Esophagus muscularis mucosa (tissue), 4 donors: ENCODE results near the gene ATP1A3. TPM values are rescaled to one million over a fixed set of nuclear protein-coding genes. Genes with fewer than 3 reads are reported as not detected.

ENCODE experiments used
- DNase-seq: peaks from one replicate; pipeline ENCODE4 v3.0.0-alpha.2; 2017; ENCODE audit errors: extremely low spot score
- H3K27ac ChIP-seq, 4 donors: fragments of 200-600 bp; sonication (generic); replicated peaks in 1 of 4; 1 replicate in 3 of 4; 2 replicates in 1 of 4; pipeline ENCODE4 v1.5.1; 2016 to 2019; ENCODE audit warnings: mild to moderate bottlenecking in 1 of 4
- H3K27me3 ChIP-seq, 4 donors: fragments of 200-600 bp; sonication (generic); one replicate each; pipeline versions ENCODE4 v1.5.1 to v1.6.0; 2016 to 2019
- H3K36me3 ChIP-seq, 4 donors: fragments of 200-600 bp; sonication (generic); one replicate each; pipeline ENCODE4 v1.5.1; 2016 to 2019
- H3K4me1 ChIP-seq, 4 donors: fragments of 200-600 bp; sonication (generic); one replicate each; pipeline ENCODE4 v1.5.1; 2016 to 2019
- H3K4me3 ChIP-seq, 4 donors: fragments of 200-600 bp; sonication (generic); 1 replicate in 2 of 4; 2 replicates in 2 of 4; pipeline ENCODE4 v1.5.1; 2016 to 2019; ENCODE audit warnings: mild to moderate bottlenecking in 4 of 4, moderate library complexity in 1 of 4
- H3K9me3 ChIP-seq, 4 donors: fragments of 200-600 bp; sonication (generic); 1 replicate in 3 of 4; 2 replicates in 1 of 4; pipeline ENCODE4 v1.5.1; 2016 to 2019
- CTCF ChIP-seq, 3 experiments: fragments of 200-600 bp in 2 of 3; fragments of 450-650 bp in 1 of 3; sonication (generic) in 2 of 3; IDR thresholded peaks; one replicate each; pipeline ENCODE4 v1.5.1; 2017 to 2019; ENCODE audit warnings: antibody characterized with exemption in 3 of 3, mild to moderate bottlenecking in 2 of 3, moderate library complexity in 1 of 3
- EP300 ChIP-seq: sonication (generic); formaldehyde crosslinking; IDR thresholded peaks from one replicate; pipeline ENCODE4 v1.6.1; 2017; ENCODE audit warnings: antibody characterized with exemption
- POLR2A ChIP-seq: fragments of 450-650 bp; IDR thresholded peaks from one replicate; pipeline ENCODE4 v1.6.1; 2017; ENCODE audit warnings: antibody characterized with exemption, moderate library complexity, mild to moderate bottlenecking, low read depth
- POLR2AphosphoS5 ChIP-seq, 2 donors: sonication (generic); formaldehyde crosslinking; IDR thresholded peaks; one replicate each; pipeline ENCODE4 v1.6.1; 2017; ENCODE audit warnings: antibody characterized with exemption in 2 of 2
- WGBS: methylation state at CpG from one replicate; pipeline ENCODE4 v1.1.5; 2018; 5-methylcytosine and 5-hydroxymethylcytosine counted together
- intact Hi-C: fragments of 100-400 bp; cut with DNase I; formaldehyde crosslinking; loops from one replicate; pipeline ENCODE4 v1.15.1; 2023
- total RNA-seq, 4 donors: library from RNA; depleted of rRNA; stranded (reverse); fragments of >200 nt; gene quantifications; one replicate each; pipeline versions ENCODE4 v1.1.0 to v1.2.1, GENCODE V29; 2016

ATP1A3 gene
- total RNA-seq, 4 donors from 2014 or later: 2.1 to 4.3 (median 3.5) TPM

DNA sequence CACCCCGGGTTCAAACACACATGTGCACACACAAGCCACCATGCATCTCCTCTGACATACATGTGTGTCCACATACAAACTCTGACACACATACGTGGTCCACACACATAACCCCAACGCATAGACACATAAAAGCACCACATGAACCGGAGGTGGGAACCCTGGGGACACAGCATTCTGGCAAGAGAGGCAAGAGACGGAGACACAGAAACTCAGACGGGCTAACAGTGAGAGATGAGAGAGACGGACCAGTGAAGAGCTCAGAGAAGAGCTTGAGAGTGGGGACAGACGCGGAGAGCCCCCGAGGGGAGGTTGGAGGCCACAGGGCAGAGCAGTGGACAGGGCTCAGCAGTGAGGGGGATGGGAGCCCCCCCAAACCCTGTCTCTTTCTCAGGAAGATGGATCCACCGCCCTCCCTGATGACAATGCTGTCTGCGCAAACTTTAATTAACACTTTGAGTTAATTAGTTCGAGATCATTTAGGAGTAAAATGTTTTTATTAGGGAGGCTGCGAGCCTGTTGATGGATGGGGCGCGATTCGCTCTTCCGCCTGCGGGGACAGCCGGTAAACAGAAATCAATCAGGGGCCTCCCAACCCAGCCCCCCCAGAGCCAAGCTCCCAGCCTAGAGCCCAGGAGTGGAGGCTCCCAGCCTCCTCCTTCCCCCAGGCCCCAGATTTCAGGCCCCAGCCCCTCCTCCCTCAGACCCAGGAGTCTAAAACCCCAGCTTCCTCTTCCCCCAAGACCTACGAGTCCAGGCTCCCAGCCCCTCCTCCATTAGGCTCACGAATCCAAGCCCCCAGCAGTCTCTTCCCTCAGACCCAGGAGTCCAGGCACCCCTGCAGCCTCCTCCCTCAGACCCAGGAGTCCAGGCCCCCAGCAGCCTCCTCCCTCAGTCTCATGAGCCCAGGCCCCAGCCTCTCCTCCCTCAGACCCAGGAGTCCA lies 56.2 kb downstream of the ATP1A3 start:
- TF ChIP-seq EP300: no peak
- TF ChIP-seq CTCF (IDR thresholded peaks at IDR 0.05): no peak
- Histone ChIP-seq H3K27ac (no peak overlapping the region), H3K36me3 (no peaks in the 10 kb centered on the region), H3K4me3 (no peak overlapping the region), H3K4me1 (peaks cover 17 to 40% (median 38%) of the 10 kb centered on the region in 4 donors), H3K9me3 (no peaks in the 10 kb centered on the region), H3K27me3 (peaks cover 3 to 97% (median 59%) of the 10 kb centered on the region in 4 donors)
- intact Hi-C loops: loop anchor here (5.0 kb wide), 1 partner anchor 65 kb away; no protein-coding TSS in a partner anchor
- WGBS: 53% methylated on average over 22 of the region's 22 CpGs
- no peak for DNase-seq

GRCh38 chr19:41936961-41937360 lies 57.1 kb downstream of the ATP1A3 start:
- Histone ChIP-seq H3K27ac (no peak overlapping the region), H3K4me3 (no peak overlapping the region), H3K27me3 (peaks cover 3 to 97% (median 62%) of the 10 kb centered on the region in 4 donors), H3K4me1 (peaks cover 17 to 46% (median 42%) of the 10 kb centered on the region in 4 donors), H3K36me3 (no peaks in the 10 kb centered on the region), H3K9me3 (no peaks in the 10 kb centered on the region)
- DNase-seq: no peak
- intact Hi-C loops: loop anchor here (5.0 kb wide), 1 partner anchor 65 kb away; no protein-coding TSS in a partner anchor
- TF ChIP-seq EP300 (no peak), CTCF (IDR thresholded peaks at IDR 0.05) (no peak), POLR2AphosphoS5 (IDR thresholded peaks at IDR 0.05) (no peak), POLR2A (no peak)
- WGBS: 69% methylated on average over 10 of the region's 15 CpGs

GRCh38 chr19:41936416-41936850 lies 57.6 kb downstream of the ATP1A3 start:
- DNase-seq: no peak
- Histone ChIP-seq H3K27ac (no peak overlapping the region), H3K4me1 (peaks cover 17 to 46% (median 42%) of the 10 kb centered on the region in 4 donors), H3K9me3 (no peaks in the 10 kb centered on the region), H3K27me3 (peaks cover 0 to 97% (median 61%) of the 10 kb centered on the region in 4 donors), H3K4me3 (no peak overlapping the region), H3K36me3 (no peaks in the 10 kb centered on the region)
- intact Hi-C loops: loop anchor here (5.0 kb wide), 1 partner anchor 64 kb away; no protein-coding TSS in a partner anchor
- TF ChIP-seq EP300 (no peak), POLR2A (no peak), CTCF (IDR thresholded peaks at IDR 0.05) (no peak), POLR2AphosphoS5 (IDR thresholded peaks at IDR 0.05) (no peak)
- WGBS: 78% methylated on average over 8 of the region's 8 CpGs

- 34% methylated on average over 3 of the region's 26 CpGs for WGBS
- DNase-seq: no peak
- Histone ChIP-seq H3K4me1 (peaks cover 13 to 41% (median 37%) of the 10 kb centered on the region in 4 donors), H3K4me3 (peak overlapping the region in 1 of 4 donors; percentile 18), H3K27me3 (peaks cover 0 to 97% (median 61%) of the 10 kb centered on the region in 4 donors), H3K9me3 (no peaks in the 10 kb centered on the region), H3K27ac (no peak overlapping the region), H3K36me3 (no peaks in the 10 kb centered on the region)
- intact Hi-C loops: loop anchor here (5.0 kb wide), 1 partner anchor 64 kb away; no protein-coding TSS in a partner anchor
- TF ChIP-seq POLR2A (no peak), POLR2AphosphoS5 (IDR thresholded peaks at IDR 0.05) (no peak), EP300 (no peak), CTCF (IDR thresholded peaks at IDR 0.05) (no peak)
These were observed 58.1 kb downstream of the ATP1A3 start for GRCh38 chr19:41935760-41936415.
